WTC11 (cell line): Measurements from ENCODE around the gene GAL3ST1. TPM values are rescaled to one million over a fixed set of nuclear protein-coding genes. Genes with fewer than 3 reads are reported as not detected.

Experiments
- ARID4B ChIP-seq: sonication (generic); formaldehyde crosslinking; IDR thresholded peaks from 2 replicates; pipeline ENCODE4 v1.8.0; 2023; ENCODE audit warnings: missing genetic modification reagents, mild to moderate bottlenecking, borderline replicate concordance
- ATF6 ChIP-seq: sonication (generic); formaldehyde crosslinking; IDR thresholded peaks from 2 replicates; pipeline ENCODE4 v1.8.1; 2023; ENCODE audit warnings: mild to moderate bottlenecking, missing genetic modification reagents
- CBFB ChIP-seq: sonication (generic); formaldehyde crosslinking; IDR thresholded peaks from 2 replicates; pipeline ENCODE4 v1.8.1; 2022; ENCODE audit warnings: mild to moderate bottlenecking, low read depth, missing genetic modification reagents
- EMX1 ChIP-seq: fragments of 250-450 bp; sonication (Bioruptor Pico); IDR thresholded peaks from 2 replicates; pipeline ENCODE4 v1.8.0; 2021; ENCODE audit warnings: mild to moderate bottlenecking
- JUN ChIP-seq: sonication (generic); formaldehyde crosslinking; IDR thresholded peaks from 2 replicates; pipeline ENCODE4 v1.8.0; 2023; ENCODE audit warnings: mild to moderate bottlenecking, missing genetic modification reagents
- MAX ChIP-seq: sonication (generic); formaldehyde crosslinking; IDR thresholded peaks from 2 replicates; pipeline ENCODE4 v1.8.0; 2022; ENCODE audit warnings: mild to moderate bottlenecking, missing genetic modification reagents
- MLX ChIP-seq: sonication (generic); formaldehyde crosslinking; IDR thresholded peaks from 2 replicates; pipeline ENCODE4 v1.8.1; 2023; ENCODE audit warnings: mild to moderate bottlenecking, missing genetic modification reagents, moderate library complexity
- NFYB ChIP-seq: sonication (generic); formaldehyde crosslinking; conservative IDR thresholded peaks from 2 replicates; pipeline ENCODE4 v1.8.0; 2022; ENCODE audit warnings: low read depth, missing genetic modification reagents
- OVOL2 ChIP-seq: fragments of 250-450 bp; sonication (Bioruptor Pico); IDR thresholded peaks from 2 replicates; pipeline ENCODE4 v1.9.0; 2021; ENCODE audit warnings: mild to moderate bottlenecking, borderline replicate concordance
- SP1 ChIP-seq: sonication (generic); formaldehyde crosslinking; conservative IDR thresholded peaks from 2 replicates; pipeline ENCODE4 v1.8.1; 2022; ENCODE audit warnings: missing genetic modification reagents
- TEAD1 ChIP-seq: sonication (generic); formaldehyde crosslinking; IDR thresholded peaks from 2 replicates; pipeline ENCODE4 v1.8.0; 2022; ENCODE audit warnings: mild to moderate bottlenecking, missing genetic modification reagents
- ZSCAN18 ChIP-seq: fragments of 250-450 bp; sonication (Bioruptor Pico); IDR thresholded peaks from 2 replicates; pipeline ENCODE4 v2.1.2; 2022; ENCODE audit warnings: mild to moderate bottlenecking, moderate library complexity
- total RNA-seq: library from RNA; stranded (reverse); gene quantifications from 3 replicates; pipeline ENCODE4 v1.2.3, GENCODE V29; 2021
- TF ChIP-seq, protein P1 (sequence below): fragments of 200-600 bp; IDR thresholded peaks from 2 replicates; pipeline ENCODE4 v1.8.0; 2022; ENCODE audit warnings: antibody characterized with exemption
- TF ChIP-seq, protein P2 (sequence below): sonication (generic); formaldehyde crosslinking; IDR thresholded peaks from 2 replicates; pipeline ENCODE4 v1.8.1; 2023; ENCODE audit warnings: mild to moderate bottlenecking, missing genetic modification reagents, moderate library complexity

GAL3ST1 gene
- total RNA-seq, 1 experiment from 2014 or later: 11.0 TPM

DNA sequence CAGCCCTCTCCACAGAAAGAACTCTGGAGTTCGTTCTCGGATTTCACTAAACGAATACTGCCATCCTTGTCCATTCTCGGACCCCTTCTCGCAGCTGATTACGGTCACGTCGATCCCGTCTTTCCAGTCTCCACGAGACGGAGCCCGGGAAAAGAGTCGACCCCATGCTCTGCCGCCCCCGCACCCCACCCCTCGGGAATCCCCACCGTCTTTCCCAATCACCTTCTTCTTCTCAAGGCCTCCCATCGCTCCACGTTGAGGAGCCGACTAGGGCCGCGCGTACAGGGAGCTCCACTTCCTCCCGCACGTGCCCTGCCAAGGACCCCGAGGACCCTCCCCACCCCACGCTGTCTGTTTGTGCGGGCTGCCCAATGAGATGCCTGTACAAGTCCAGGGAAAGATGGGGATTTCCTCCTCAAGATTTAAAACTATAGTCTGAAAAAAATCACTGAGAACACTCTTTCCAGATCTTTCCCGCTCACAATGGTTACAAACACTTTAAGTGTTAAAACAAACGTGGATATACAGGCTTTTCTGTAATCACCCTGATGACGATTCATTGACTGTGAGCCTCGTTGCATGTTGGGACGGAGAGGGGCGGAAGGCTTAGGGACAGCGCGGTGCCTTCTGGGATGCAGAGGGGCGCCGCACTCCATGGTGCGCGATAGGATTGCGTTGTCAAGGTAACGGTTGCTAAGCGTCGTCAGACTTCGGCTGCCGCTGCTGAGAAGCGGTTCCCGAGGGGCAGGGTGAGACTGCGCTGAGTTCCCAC, 17.3 kb upstream of the GAL3ST1 start, which contains the start of gene PES1 (continued):
- TF ChIP-seq ARID4B (CRISPR knock-in tag) (peak; percentile 80; the same call in 1 of the 2 replicates), SP1 (peak; percentile 64; the same call in 1 of the 2 replicates), ZSCAN18 (CRISPR knock-in tag) (no peak), MLX (CRISPR knock-in tag) (no peak), JUN (0 out of 2 replicates have a peak, but pooled peaks have one; percentile 29), OVOL2 (CRISPR knock-in tag) (no peak), ATF6 (CRISPR knock-in tag) (no peak), MAX (CRISPR knock-in tag) (peak; percentile 94), EMX1 (CRISPR knock-in tag) (no peak), NFYB (CRISPR knock-in tag) (no peak), TEAD1 (CRISPR knock-in tag) (peak; percentile 68; the same call in 1 of the 2 replicates), CBFB (no peak)
- TF ChIP-seq, protein P1, sequence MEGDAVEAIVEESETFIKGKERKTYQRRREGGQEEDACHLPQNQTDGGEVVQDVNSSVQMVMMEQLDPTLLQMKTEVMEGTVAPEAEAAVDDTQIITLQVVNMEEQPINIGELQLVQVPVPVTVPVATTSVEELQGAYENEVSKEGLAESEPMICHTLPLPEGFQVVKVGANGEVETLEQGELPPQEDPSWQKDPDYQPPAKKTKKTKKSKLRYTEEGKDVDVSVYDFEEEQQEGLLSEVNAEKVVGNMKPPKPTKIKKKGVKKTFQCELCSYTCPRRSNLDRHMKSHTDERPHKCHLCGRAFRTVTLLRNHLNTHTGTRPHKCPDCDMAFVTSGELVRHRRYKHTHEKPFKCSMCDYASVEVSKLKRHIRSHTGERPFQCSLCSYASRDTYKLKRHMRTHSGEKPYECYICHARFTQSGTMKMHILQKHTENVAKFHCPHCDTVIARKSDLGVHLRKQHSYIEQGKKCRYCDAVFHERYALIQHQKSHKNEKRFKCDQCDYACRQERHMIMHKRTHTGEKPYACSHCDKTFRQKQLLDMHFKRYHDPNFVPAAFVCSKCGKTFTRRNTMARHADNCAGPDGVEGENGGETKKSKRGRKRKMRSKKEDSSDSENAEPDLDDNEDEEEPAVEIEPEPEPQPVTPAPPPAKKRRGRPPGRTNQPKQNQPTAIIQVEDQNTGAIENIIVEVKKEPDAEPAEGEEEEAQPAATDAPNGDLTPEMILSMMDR: no peak
- TF ChIP-seq, protein P2, sequence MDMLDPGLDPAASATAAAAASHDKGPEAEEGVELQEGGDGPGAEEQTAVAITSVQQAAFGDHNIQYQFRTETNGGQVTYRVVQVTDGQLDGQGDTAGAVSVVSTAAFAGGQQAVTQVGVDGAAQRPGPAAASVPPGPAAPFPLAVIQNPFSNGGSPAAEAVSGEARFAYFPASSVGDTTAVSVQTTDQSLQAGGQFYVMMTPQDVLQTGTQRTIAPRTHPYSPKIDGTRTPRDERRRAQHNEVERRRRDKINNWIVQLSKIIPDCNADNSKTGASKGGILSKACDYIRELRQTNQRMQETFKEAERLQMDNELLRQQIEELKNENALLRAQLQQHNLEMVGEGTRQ: peak; percentile 83
